Fibroblast of peridontal ligament (primary cell): ENCODE results near the gene GPSM1.
A peak's percentile ranks its signal among the peaks of the same experiment; 100 is the strongest.
"Not testable (repeated sequence)": the region's sequence is repeated elsewhere in the genome, so short reads cannot be mapped to it uniquely, and the experiment has no call there.

Experiments
- DNase-seq: peaks from one replicate; pipeline ENCODE4 v3.0.0-alpha.2; 2010; ENCODE audit errors: extremely low read depth

GPSM1 gene

DNA sequence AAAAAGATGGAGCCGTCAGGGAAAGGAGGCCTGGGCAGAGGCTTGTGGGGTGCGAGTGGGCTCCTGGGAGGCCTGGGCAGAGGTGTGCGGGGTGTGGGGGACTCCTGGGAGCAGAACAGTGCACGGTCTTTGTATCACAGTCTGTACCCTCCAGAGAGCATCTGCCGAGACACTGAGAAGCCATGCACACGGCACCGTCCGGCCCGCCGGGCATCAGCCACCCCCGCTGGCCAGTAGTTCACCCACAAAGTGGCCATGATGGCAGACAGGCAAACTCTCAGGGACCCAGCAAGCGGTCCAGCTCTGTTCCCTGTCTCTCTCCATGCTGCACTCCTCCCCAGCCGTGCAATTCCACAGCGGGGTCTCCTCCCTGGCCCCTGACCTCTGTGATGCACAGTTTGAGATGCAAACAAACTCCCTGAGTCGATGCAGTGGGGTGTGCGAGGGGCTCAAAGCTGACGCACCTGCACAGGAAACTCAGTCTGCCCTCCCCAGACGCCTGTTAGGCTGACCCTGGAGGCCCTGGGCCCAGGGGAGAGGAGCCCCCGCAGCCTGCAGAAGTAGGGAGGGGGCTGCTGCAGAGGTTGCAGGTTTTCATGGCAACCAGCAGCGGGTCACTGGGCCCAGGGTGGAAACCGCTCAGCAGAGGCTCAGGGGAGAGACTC, 9.1 kb upstream of the GPSM1 start:
- DNase-seq = no peak

GRCh38 chr9:136318776-136319241, 8.5 kb upstream of the GPSM1 start:
- DNase-seq = no peak

DNA sequence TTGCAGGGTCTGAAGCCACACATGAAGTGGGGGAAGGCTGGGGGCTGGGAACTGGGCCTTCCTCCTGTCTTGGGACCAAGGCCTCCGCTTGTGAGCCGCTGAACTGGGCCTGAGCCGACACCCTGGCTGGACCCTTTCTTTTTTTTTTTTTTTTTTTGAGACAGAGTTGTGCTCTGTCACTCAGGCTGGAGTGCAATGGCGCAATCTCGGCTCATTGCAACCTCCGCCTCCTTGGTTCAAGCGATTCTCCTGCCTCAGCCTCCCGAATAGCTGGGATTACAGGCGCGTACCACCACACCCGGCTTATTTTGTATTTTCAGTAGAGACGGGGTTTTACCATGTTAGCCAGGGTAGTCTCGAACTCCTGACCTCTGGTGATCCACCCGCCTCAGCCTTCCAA, 8.1 kb upstream of the GPSM1 start:
- not testable (repeated sequence) for DNase-seq

GRCh38 chr9:136319955-136320354, 7.4 kb upstream of the GPSM1 start:
- not testable (repeated sequence) for DNase-seq

GRCh38 chr9:136320972-136321371, 6.4 kb upstream of the GPSM1 start:
- not testable (repeated sequence) for DNase-seq

DNA sequence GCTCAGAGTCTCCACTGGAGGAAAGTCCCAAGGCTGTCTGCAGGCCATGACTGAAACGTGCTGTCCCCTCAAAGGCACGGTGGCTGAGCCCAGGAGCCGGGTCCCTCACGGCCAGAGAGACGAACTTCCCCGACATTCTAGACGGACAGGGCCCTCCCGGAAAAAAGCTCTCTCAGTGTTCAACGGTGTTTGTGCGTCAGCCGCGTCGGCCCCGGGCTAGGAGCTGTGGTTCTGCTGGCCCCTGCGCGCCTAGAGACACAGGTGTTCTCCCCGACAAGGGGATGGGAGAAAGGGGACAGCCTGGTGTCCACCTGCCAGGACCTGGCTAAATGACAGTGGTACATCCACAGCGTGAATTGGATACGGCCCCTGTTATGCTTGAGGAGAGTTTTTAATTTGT, 5.8 kb upstream of the GPSM1 start:
- no peak for DNase-seq

DNA sequence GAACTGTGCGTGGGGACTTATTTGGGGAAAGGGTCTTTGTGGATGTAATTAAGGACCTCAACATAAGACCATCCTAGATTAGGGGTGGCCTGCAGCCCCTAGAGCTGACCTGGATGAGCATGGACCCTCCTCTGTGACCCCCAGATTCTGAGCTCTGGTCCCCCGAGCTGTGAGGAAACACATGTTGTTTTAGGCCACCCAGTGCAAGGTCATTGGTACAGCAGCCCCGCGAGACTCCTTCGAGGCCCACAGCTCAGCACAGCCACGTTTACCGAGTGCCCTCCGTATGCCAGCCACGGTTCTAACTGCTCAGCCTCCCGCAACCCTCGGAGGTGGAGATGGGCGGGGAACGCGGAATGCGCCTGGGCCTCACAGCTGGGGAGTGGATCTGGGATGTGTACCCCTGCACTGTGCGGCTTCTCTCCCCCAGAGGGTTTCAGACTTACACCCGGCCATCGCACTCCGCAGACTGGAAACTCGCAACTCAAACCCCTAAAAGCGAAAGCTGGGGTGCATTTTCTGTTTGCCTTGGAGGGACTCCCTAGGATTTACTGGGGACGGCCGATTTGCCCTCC, 4.5 kb upstream of the GPSM1 start:
- no peak for DNase-seq

- DNase-seq = no peak
Measured at GRCh38 chr9:136323371-136323789, 4.0 kb upstream of the GPSM1 start.

GRCh38 chr9:136324501-136325300, 2.6 kb upstream of the GPSM1 start:
- DNase-seq = no peak

GRCh38 chr9:136325358-136325757, 2.0 kb upstream of the GPSM1 start:
- DNase-seq = no peak

DNA sequence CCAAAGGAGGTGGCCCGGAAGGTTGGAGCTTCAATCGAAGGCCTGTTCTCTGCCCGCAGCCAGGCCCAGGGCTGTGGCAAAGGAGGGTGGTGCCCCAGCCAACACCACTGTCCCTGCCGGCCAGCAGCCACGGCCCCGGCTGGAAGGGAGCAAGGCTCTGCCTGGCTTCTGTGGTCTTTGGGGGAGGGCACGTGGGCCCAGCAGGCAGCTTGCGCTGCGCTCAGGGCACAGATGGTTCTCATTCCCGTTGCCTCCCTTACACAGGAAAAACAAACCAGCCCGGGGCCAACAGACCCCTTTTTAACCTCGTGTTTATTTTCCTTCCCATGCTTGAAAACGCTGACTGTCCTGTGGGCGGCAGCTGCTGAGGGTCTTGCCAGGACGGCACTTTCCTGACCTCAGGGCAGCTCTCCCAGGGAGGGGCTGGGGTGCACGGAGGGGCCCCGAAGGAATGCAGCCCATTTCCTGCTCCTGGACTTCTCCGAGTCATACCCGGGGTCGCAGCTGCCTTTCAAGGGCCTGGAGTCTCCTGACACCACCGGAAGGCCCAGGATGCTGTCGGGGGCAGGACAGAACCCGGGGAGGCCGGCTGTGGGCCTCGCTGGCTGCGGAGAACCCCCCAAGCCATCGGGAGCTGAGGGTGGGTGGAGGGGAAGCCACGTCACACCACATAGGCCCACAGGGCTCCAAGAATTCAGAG, 1.1 kb upstream of the GPSM1 start:
- DNase-seq = peak; percentile 96

DNA sequence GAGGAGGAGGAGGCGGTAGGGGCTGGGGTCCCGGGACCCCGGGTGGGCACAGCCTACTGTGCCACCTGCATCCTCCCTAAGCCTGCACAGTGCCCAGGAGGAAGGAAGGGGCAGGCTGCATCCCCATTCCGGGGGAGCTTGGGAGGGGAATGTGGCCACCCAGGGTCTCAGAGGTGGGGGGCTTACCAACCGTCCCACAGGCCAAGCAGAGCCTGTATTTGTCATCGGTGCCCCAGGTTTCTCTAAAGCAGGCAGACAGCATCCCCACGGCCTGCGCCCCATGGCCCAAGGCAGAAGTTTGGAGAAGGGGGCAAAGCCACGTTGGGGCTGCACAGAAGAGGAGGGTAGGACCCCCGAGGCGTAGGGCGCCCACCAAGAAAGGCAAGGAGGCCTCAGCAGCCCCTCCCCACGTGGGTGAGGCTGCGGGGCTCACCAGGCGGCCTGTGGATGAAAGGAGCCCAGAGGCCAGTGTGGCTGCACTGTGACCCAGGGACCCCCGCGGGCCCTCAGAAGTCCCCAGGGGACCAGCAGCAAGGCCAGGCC, 507 bp upstream of the GPSM1 start:
- DNase-seq = peak; percentile 28

- DNase-seq = no peak
Measured at GRCh38 chr9:136328011-136328621, 777 bp downstream of the GPSM1 start.

DNA sequence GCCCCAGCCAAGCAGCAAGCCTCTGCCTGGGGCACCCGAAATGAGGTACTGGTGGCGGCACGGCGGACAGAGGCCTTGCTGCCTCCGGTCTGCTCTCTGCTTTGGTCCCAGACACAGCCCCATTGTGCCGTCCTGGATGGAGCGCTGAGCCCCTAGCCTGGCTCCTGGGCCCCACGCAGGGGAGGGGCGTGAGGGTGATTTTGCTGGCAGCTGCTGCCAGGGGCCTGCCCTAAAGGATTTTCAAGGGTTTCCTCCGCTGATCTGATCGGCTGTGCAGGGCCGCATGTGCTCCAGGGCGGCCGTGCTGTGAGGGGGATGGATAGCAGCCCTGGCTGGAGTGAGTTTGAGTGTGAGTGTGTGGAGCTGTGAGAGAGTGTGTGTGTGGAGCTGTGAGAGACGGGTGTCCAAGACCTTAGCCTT, 1.3 kb downstream of the GPSM1 start:
- peak; percentile 51 for DNase-seq

GRCh38 chr9:136329211-136329627, 1.9 kb downstream of the GPSM1 start:
- peak; percentile 15 for DNase-seq

DNA sequence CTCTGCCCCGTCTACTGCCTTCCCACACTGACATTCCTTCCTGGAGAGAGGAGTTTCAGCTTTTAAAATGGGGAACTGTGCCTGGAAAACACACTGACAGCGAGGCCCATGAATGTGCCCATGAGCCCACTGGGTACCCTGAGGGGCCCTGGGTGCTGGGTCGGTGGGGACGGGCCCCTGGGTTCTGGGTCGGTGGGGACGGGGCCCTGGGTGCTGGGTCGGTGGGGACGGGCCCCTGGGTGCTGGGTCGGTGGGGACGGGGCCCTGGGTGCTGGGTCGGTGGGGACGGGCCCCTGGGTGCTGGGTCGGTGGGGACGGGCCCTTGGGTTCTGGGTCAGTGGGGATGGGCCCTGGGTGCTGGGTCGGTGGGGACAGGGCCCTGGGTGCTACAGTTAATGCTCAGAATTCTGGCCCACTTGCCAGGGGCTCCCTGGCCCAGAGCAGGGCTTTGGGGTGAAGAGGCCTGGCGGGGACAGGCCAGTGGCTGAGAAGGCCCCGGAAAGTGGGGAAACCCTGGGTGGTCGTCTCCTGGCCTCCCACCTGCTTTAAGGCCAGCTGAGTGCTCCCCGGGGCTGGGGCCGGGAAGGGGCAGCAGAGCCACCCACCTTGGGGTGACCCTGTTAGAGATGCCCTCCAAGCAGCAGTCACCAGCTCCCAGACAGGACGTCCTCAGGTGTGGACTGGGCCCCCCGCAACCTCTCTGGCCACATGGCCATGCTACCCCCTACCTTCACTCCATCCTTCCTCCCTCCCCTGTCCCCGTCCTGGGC, 2.5 kb downstream of the GPSM1 start:
- DNase-seq = no peak

DNA sequence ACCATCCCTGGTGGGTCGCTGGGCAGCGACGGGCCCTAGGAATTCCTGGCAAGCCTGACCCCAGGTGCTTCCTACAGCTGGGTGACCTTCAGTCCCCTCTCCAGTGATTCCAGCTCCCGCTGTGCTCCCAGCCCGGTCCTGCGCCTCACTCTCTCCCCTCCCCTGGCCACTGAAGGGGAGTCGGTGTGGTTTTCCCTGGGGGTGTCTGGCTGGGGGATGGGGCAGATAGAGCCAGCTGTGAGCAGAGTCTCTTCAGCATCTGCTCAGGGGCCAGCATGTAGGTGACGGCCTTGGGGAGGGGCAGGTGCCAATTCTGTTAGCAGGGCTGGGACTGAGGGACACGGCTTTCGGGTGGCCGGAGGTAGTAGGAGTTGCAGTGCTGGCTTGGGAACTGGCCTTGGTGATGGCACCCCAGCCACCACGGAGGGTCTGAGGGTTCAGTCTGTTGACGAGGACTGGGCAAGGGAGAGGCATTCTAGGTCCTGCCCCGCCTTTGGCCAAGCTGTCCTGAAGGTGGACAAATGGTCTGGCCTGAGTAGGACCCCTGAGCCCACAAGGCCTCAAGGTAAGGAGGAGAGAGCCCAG, 3.2 kb downstream of the GPSM1 start:
- DNase-seq = no peak

GRCh38 chr9:136331030-136331429, 3.7 kb downstream of the GPSM1 start:
- DNase-seq = no peak

- no peak for DNase-seq
Measured at GRCh38 chr9:136331556-136332481, 4.5 kb downstream of the GPSM1 start.
